Activated effector memory CD4-positive, alpha-beta T cell treated with anti-CD3 and anti-CD28 coated beads, Interleukin-2, amount 50 U/mL, for 16 hours (primary cell): ENCODE data around the gene TMEM25.
"Not testable (repeated sequence)": the region's sequence is repeated elsewhere in the genome, so short reads cannot be mapped to it uniquely, and the experiment has no call there.

ENCODE experiments used
- DNase-seq: peaks from one replicate; pipeline ENCODE4 v3.0.0-alpha.2; 2020

The TMEM25 gene

DNA sequence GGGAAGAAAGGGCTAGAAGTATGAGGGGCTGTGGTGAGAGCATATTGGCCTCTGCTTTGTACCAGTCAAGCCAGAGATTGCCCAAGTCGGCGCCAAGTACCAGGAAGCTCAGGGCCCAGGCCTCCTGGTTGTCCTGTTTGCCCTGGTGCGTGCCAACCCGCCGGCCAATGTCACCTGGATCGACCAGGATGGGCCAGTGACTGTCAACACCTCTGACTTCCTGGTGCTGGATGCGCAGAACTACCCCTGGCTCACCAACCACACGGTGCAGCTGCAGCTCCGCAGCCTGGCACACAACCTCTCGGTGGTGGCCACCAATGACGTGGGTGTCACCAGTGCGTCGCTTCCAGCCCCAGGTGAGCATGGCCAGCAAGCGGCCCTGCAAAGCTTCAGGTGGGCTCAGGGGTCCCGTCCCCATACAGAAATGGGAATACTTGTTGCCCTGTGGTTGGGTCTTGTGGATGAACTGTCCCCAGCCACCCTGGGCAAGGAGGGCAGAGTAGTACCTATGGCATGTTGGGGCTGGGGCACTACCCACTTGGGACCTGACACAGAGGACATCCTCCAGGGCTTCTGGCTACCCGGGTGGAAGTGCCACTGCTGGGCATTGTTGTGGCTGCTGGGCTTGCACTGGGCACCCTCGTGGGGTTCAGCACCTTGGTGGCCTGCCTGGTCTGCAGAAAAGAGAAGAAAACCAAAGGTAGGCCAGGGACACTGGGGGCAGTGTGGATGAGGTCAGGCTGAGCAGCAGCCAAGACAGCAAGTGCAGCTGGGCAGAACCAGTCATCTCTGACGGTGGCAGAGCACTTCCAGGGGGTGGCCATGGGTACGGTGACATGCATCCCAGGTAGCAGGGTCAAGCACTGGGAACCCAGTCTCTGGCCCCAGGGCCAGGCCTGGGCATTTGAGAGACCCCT, 2.1 kb downstream of the TMEM25 start:
- no peak for DNase-seq

DNA sequence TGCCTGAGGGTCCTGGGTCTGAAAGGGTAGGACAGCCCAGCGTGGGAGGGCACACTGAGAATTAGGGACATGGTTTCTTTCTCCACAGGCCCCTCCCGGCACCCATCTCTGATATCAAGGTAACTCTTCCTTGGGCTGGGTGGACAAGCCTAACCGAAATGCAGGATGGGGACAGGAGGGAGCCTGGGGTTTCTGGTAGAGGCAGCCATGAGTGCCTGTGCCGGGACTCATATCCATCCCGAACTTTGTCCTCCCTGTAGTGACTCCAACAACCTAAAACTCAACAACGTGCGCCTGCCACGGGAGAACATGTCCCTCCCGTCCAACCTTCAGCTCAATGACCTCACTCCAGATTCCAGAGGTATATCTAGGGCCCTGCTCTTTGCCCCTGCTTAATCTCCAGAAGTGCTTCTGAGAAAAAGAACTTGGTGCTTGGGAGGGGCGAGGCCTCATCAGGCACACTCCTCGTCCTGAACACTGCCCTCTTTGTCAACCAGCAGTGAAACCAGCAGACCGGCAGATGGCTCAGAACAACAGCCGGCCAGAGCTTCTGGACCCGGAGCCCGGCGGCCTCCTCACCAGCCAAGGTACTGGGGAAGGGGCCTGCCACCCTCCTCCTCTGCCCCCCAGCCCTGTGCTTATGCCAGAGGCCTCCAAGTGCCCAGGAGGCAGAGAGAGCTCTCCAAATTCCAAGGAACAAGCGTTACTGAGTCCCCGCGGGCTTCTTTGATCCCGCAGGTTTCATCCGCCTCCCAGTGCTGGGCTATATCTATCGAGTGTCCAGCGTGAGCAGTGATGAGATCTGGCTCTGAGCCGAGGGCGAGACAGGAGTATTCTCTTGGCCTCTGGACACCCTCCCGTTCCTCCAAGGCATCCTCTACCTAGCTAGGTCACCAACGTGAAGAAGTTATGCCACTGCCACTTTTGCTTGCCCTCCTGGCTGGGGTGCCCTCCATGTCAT, 3.1 kb downstream of the TMEM25 start:
- no peak for DNase-seq

DNA sequence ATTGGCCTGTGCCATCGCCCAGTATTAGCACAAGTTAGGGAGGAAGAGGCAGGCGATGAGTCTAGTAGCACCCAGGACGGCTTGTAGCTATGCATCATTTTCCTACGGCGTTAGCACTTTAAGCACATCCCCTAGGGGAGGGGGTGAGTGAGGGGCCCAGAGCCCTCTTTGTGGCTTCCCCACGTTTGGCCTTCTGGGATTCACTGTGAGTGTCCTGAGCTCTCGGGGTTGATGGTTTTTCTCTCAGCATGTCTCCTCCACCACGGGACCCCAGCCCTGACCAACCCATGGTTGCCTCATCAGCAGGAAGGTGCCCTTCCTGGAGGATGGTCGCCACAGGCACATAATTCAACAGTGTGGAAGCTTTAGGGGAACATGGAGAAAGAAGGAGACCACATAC, 4.3 kb downstream of the TMEM25 start:
- no peak for DNase-seq

DNA sequence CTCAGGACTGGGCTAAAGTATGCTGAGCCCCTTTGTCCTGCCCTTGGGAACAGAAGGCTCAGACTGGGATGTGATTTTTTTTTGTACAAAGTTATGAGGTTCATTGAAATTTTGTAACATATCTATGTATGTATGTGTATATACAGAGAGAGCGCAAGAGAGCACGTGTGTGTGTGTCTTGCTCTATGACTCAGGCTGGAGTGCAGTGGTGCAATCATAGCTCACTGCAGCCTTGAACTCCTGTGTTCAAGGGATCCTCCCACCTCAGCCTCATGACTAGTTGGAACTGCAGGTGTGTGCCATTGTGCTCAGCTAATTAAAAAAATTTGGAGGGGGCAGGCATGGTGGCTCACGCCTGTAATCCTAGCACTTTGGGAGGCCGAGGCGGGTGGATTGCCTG, 5.7 kb downstream of the TMEM25 start:
- no peak for DNase-seq

DNA sequence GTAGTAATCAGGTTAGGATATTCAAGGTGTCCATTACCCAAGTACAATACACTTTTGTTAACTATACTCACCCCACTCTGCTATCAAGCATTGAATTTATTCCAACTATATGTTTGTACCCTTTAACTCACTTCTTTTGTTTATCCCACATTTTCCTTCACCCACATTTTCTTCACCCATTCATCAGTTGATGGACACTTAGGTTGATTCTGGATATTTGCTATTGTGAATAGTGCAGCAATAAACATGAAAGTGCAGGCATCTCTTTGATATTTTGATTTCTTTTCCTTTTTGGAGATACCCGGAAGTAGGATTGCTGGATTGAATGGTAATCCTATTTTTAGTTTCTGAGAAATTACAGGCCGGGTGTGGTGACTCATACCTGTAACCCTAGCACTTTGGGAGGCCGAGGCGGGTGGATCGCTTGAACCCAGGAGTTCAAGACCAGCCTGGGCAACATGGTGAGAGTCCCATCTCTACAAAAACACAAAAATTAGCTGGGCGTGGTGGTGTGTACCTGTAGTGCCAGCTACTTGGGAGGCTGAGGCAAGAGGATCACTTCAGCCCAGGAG, 6.5 kb downstream of the TMEM25 start:
- DNase-seq = no peak

DNA sequence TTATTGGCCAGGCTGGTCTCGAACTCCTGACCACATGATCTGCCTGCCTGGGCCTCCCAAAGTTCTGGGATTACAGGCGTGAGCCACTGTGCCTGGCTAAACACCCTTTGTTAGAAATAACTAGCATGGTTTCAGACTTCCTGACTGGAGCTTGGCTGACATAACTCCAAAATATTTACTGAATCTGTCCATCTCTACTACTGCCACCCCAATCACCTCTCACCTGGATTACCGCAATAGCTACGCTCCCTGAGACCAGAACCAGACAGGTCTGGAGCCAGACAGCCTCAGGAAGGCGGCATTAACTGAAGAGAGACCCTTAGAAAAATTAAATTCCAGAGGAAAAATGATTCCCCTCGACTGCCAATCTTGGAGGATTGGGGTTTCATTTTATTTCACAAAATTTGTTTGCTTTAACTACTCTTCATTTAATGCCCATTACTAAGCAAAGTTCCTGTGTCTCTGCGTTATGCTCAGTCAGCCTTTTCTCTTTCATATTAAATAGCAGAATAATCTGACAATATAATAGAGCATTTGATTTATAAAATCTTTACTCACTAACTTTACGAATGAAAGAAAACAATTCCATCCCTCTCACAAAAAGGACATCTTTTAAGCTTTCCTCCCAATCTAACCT, 13.1 kb downstream of the TMEM25 start:
- peak; percentile 13 for DNase-seq

DNA sequence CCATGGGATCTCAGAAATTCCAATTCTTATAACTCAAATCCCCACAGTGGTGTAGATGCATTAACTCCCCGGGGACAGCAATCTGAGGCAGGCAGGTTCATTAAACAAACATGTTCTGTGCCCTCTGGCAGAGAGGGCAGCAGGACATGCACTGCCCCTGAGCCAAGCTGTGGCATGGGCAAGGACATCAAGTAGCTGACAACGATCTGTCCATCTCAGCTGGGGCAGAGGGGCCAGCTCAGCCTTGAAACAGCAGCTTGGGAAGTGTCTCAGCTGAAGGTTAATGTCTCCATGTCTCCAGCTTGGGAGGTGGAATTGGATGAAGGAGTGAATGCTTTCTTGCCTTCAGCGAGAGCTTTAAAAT, 13.6 kb downstream of the TMEM25 start:
- no peak for DNase-seq

DNA sequence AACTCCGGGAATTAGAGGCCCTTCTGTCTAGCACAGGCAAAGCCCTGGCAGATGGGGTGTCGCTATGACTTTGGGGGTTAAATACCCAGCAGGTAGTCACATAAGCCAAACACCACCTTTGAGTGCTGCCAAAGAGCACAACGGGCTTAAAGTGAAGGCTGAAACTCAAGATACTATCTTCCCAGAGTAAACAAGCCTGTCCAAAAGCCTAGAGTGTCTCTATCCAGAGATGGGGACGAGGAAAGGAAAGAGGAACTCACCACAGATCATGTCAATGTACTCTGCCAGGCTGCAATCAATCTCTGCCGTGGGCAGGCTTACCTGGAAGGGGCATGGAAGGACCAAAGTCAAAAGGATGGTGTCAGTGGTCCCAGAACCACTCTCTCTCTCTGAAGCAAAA, 14.5 kb downstream of the TMEM25 start:
- peak; percentile 21 for DNase-seq

DNA sequence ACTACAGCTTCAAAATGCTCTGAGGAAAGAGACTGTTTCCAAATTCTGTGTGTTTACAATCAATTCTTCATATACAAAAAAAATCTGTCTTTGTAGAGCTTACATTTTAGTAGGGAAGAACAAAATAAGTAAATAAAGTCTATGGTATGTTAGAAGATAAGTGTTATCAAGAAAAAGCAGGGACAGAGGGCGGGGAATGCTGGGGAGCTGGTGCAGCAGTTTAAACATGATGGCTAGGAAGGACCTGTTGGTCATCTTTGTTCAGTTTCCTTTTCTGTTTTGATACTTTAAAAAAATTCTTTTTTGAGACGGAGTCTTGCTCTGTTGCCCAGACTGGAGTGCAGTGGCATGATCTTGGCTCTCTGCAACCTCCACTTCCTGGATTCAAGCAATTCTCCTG, 16.1 kb downstream of the TMEM25 start:
- no peak for DNase-seq

DNA sequence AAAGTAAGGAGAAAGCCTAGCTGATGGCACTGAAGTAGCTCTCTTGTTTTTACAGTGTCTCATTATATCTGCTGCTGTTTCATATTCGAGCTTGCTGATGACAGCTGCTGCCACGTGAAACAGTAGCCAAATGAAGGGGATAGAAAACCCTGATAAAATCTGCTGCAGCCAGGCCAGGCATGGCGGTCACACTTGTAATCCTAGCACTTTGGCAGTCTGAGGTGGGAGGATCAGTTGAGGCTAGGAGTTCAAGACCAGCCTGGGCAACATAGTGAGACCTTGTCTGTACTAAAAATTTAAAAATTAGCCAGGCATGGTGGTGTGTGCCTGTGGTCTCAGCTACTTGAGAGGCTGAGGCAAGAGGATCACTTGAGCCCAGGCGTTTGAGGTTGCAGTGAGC, 21.3 kb downstream of the TMEM25 start:
- peak; percentile 16 for DNase-seq

DNA sequence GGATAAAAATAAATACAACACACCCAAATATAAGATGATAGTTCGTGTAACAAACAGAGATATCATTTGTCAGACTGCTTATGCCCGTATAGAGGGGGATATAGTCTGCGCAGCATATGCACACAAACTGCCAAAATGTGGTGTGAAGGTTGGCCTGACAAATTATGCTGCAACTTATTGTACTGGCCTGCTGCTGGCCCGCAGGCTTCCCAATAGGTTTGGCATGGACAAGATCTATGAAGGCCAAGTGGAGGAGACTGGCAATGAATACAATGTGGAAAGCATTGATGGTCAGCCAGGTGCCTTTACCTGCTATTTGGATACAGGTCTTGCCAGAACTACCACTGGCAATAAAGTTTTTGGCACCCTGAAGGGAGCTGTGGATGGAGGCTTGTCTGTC, 29.8 kb downstream of the TMEM25 start:
- DNase-seq = no peak

DNA sequence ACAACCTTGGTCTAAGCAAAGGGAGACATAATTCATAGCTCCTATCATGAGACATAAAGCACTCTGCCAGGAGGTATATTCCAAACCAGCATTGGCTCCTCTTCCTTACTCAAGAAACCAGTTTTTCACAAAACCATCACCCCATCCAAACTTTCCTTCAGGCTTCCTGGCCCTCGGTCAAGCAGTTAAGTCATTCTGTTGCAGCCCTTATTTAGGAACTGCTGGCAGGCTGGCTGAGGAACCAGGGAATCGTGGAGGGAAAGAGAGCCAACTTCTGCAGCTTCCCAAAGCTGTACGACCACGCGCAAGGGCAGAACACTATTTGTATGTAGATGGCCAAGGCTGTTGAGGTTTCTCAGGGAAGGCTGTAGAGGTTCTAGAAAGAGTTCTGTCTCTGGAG, 34.1 kb downstream of the TMEM25 start:
- DNase-seq = no peak

DNA sequence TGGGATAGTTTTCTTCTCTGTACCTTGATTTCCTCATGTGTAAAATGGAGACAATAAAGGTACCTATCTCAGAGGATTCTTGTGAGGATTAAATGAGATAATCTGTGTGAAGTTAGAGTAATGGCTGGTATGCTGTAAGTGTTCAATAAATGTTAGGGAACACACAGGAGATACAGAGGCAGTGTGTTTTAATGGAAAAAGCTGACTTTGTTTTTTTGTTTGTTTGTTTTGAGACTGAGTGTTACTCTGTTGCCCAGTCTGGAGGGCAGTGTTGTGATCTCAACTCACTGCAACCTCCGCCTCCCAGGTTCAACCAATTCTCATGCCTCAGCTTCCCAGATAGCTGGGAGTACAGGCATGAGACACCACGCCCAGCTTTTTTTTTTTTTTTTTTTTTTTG, 38.7 kb downstream of the TMEM25 start:
- no peak for DNase-seq

DNA sequence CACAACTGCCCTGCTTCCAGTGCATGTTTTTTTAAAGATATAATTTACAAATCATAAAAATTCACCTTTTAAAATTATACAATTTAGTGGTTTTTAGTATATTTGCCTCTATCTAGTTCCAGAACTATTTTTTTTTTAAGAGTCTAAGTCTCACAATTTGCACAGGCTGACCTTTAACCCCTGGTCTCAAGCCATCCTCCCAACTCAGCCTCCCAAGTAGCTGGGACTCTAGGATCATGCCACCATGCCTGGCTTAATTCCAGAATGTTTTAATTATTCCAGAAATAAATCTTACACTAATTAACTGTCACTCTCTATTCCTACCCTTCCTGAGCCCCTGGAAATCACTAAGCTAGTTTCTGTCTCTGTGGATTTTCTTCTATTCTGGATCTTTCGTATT, 39.8 kb downstream of the TMEM25 start:
- no peak for DNase-seq

DNA sequence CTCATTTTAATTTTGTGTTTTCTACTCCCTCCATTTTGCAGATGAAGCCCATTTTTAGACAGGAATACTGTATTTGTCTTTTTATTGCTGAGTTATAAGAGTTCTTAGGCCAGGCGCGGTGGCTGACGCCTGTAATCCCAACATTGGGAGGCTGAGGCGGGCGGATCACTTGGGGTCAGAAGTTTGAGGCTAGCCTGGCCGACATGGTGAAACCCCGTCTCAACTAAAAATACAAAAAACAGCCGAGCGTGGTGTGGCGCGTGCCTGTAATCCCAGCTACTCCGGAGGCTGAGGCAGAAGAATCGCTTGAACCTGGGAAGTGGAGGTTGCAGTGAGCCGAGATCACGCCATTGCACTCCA, 40.7 kb downstream of the TMEM25 start:
- peak; percentile 69 for DNase-seq

DNA sequence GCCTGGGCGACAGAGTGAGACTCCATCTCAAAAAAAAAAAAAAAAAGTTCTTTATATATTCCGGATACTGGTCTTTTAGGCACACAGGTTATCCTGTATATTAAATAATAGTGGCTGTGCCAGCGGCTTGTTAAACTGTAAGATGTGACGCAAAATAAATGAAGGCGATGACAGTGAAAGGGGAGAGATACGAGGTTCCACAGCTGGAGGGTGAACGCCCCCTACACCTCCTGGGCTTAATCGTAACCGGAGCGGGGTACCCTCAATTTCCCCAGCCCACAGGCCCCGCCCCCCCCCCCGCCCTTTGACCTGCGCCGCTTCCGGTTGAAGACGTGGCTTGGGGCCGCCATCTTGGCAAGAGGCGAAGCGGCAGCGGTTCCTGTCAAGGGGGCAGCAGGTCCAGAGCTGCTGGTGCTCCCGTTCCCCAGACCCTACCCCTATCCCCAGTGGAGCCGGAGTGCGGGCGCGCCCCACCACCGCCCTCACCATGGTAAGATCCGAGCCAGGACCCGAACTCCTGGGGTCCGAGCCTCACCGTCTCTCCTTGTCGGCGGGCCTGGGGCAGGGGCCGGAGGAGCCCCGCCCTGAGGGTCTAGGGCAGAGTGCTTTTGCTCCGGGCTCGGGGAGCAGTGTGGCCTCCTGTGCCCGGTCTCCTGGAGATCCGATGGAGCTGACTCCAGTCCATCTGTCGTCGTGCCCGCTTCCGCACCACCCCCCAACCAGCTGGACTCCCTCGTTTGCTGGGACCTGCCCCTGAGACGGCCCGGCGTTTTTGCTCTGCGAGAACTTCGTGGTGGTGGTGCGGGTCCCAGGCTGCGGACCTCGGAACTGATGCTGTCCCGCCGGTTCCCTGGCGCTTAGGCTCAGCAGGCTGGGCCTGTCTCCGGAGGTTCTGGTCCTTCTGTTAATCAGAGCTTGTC, 41.3 kb downstream of the TMEM25 start, which contains the start of gene ARCN1:
TSS of gene ARCN1 (plus strand) at position 349 of the 920 bp plus-strand sequence. CDS start at position 488, 139 bp downstream.
- DNase-seq = peak; percentile 92

DNA sequence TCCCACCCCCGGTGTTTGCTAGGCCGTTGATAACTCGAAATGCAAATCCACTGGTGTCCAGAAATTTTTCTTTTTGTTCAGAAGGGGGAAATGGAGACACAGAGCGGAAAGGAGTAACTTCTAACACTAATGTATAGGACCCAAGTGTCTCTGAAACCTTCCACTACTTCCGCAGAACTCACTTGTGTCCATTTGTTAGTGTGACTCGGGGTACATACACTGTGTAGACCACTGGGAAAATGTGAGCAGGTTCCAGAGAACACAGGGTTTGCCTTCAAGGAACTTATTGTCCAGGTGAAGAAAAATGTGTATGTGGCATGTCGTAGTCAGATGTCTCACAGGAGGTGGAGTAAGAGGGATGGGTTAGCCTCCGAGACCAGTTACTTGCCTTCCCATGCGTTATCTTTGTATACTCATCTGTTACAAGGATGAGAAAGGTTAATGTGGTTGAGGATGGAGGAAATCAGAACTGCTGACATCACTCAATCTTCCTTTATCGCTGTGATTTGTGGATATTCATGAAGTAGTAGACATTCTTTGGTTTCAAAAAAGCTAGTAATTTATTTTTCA, 42.1 kb downstream of the TMEM25 start:
- DNase-seq = peak; percentile 66

DNA sequence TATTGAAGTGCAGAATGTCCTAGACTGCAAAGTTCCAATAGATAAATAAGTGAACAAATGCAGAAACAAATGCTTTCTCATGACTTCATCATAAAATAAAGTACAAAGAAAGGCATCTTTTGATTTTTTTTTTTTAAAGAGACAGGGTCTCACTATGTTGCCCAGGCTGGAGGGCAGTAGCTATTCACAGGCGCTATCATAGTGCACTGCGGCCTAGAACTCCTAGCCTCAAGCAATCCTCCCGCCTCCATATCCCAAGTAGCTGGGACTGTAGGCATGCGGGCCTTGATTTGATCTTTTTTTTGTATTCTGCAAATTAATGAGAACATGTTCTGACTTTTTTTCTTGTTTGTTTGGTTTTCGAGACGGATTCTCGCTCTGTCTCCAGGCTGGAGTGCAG, 43.6 kb downstream of the TMEM25 start:
- no peak for DNase-seq

DNA sequence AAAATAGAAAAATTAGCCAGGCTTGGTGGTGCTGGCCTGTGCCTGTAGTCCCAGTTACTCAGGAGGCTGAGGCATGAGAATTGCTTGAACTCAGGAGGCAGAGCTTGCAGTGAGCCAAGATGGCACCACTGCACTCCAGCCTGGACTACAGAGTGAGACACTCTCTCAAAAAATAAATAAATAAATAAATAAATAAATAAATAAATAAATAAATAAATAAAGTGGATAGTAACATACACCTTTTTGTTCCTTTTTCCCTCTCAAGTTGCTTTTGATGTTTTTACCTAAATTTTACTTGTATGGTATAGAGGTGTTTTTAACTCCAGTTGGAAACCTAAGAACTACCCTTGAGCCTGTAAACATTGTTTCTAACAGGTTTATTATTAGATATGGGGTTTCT, 47.0 kb downstream of the TMEM25 start:
- DNase-seq = not testable (repeated sequence)

DNA sequence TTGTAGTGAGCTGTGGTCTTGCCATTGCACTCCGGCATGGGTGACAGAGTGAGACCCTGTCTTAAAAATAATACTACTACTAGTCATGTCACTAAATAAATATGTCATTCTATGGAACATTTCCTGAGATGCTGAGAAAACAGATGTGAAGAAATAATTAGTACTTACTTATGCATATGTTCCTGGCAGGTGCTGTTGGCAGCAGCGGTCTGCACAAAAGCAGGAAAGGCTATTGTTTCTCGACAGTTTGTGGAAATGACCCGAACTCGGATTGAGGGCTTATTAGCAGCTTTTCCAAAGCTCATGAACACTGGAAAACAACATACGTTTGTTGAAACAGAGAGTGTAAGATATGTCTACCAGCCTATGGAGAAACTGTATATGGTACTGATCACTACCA, 50.1 kb downstream of the TMEM25 start:
- no peak for DNase-seq
